Right lobe of liver (tissue), 6 donors: ENCODE measurements around the gene METRNL. TPM values are rescaled to one million over a fixed set of nuclear protein-coding genes. Genes with fewer than 3 reads are reported as not detected.

Experiments used
- ATAC-seq, 4 donors: fragments of 200-7000 bp; cut with Tn5 transposase; one replicate each; pipeline ENCODE4 v1.9.1; 2020; ENCODE audit warnings: mild to moderate bottlenecking in 4 of 4, moderate library complexity in 4 of 4
- DNase-seq, 3 donors: peaks; one replicate each; pipeline ENCODE4 v3.0.0-alpha.2; 2020
- H3K27ac ChIP-seq, 3 donors: fragments of 200-600 bp; one replicate each; pipeline ENCODE4 v1.8.0; 2022
- H3K27me3 ChIP-seq, 2 donors: fragments of 200-600 bp; one replicate each; pipeline ENCODE4 v1.8.0; 2022
- H3K36me3 ChIP-seq, 4 donors: fragments of 200-600 bp; sonication (generic) in 1 of 4; one replicate each; pipeline versions ENCODE4 v1.5.1 to v1.8.0; 2017 to 2022; ENCODE audit warnings: control low read depth in 1 of 4
- H3K4me1 ChIP-seq, 4 donors: fragments of 200-600 bp; sonication (generic) in 1 of 4; one replicate each; pipeline versions ENCODE4 v1.5.1 to v1.8.0; 2017 to 2022; ENCODE audit warnings: control low read depth in 1 of 4
- H3K4me3 ChIP-seq, 3 donors: fragments of 200-600 bp; one replicate each; pipeline ENCODE4 v1.8.0; 2022
- H3K9me3 ChIP-seq, 4 donors: fragments of 200-600 bp; sonication (generic) in 1 of 4; one replicate each; pipeline versions ENCODE4 v1.5.1 to v1.8.0; 2017 to 2022; ENCODE audit warnings: control low read depth in 1 of 4
- POLR2A ChIP-seq: fragments of 450-650 bp; IDR thresholded peaks from one replicate; pipeline ENCODE4 v1.6.1; 2017; ENCODE audit warnings: antibody characterized with exemption, mild to moderate bottlenecking
- WGBS: methylation state at CpG from one replicate; pipeline ENCODE4 v1.1.6; 2018; ENCODE audit warnings: low coverage, low lambda C conversion rate; ENCODE audit not compliant: insufficient coverage; ENCODE audit errors: missing lambda C conversion rate; 5-methylcytosine and 5-hydroxymethylcytosine counted together
- intact Hi-C, 2 donors: fragments of 100-400 bp; cut with DNase I; formaldehyde crosslinking; loops; one replicate each; pipeline versions ENCODE4 v1.11.2 to v1.14.1; 2022
- total RNA-seq, 6 experiments: library from RNA; depleted of rRNA in 2 of 6; stranded (reverse); fragments of >200 nt in 2 of 6; fragmentation: NEBNext Ultra II Directional in 3 of 6; extraction: Animal tissue kit (Norgen Biotek cat#: 25700) in 3 of 6; gene quantifications; one replicate each; pipeline versions ENCODE4 v1.1.0 to v1.2.4, GENCODE V29; 2016 to 2023
- TF ChIP-seq, protein P1 (sequence below), 4 donors: fragments of 200-600 bp in 3 of 4; fragments of 450-650 bp in 1 of 4; IDR thresholded peaks; one replicate each; pipeline versions ENCODE4 v1.5.1 to v1.8.0; 2016 to 2022; ENCODE audit warnings: antibody characterized with exemption in 4 of 4, mild to moderate bottlenecking in 2 of 4
- donor health status: DM: no; HTN: yes; CAD: no.
- donor health status: DM: no; HTN: no; CAD: no.
- donor health status: DM: no; HTN: no; CAD: no.
- donor health status: DM: no; HTN: yes; CAD: no.
- donor health status: DM: no; HTN: yes; CAD: no.

The METRNL gene
- total RNA-seq, 6 experiments from 2014 or later, result 2.3 to 18.6 (median 5.9) TPM

DNA sequence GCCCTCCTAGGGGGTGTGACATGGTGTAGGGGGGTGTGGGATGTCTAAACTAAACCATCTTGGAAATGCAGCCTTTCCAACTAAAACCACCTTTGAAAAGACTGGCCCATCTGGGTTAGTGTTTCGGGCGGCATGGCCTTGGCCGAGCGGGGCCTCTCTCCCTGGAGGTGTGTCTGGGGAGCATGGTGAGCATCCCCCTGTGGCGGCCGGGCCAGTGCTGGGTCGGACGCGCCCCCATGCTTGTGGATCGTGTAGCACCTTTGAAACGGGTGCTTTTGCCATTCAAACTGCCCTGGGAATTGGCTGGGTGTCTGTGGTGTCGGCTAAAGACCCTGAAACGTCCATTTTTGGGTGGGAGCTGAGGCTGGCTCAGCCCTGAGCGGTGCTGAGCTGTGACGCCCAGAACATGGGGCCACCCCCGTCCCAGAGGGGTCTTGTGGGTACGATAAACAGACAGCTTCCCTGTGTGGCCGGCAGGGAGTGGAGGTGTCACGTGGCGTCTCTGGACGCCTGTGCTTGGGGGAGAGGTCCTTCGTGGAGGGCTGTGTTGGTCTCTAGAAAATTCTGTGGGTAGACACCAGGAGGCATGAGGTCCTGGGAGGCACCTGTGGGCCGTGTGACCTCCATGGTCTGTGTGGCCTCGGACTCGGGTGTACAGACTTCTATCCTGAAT lies 6.3 kb downstream of the METRNL start:
- Histone ChIP-seq H3K27me3 (peaks cover 0 to 6% of the 10 kb centered on the region in 2 donors), H3K4me1 (no peaks in the 10 kb centered on the region), H3K9me3 (no peaks in the 10 kb centered on the region), H3K4me3 (no peak overlapping the region), H3K36me3 (no peaks in the 10 kb centered on the region), H3K27ac (no peak overlapping the region)
- no peak for DNase-seq
- intact Hi-C loops, result no loop called here
- ATAC-seq, result no peak
- 91% methylated on average over 6 of the region's 25 CpGs for WGBS
- TF ChIP-seq, protein P1, sequence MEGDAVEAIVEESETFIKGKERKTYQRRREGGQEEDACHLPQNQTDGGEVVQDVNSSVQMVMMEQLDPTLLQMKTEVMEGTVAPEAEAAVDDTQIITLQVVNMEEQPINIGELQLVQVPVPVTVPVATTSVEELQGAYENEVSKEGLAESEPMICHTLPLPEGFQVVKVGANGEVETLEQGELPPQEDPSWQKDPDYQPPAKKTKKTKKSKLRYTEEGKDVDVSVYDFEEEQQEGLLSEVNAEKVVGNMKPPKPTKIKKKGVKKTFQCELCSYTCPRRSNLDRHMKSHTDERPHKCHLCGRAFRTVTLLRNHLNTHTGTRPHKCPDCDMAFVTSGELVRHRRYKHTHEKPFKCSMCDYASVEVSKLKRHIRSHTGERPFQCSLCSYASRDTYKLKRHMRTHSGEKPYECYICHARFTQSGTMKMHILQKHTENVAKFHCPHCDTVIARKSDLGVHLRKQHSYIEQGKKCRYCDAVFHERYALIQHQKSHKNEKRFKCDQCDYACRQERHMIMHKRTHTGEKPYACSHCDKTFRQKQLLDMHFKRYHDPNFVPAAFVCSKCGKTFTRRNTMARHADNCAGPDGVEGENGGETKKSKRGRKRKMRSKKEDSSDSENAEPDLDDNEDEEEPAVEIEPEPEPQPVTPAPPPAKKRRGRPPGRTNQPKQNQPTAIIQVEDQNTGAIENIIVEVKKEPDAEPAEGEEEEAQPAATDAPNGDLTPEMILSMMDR (IDR thresholded peaks at IDR 0.05), result no peak
- TF ChIP-seq POLR2A, result no peak

DNA sequence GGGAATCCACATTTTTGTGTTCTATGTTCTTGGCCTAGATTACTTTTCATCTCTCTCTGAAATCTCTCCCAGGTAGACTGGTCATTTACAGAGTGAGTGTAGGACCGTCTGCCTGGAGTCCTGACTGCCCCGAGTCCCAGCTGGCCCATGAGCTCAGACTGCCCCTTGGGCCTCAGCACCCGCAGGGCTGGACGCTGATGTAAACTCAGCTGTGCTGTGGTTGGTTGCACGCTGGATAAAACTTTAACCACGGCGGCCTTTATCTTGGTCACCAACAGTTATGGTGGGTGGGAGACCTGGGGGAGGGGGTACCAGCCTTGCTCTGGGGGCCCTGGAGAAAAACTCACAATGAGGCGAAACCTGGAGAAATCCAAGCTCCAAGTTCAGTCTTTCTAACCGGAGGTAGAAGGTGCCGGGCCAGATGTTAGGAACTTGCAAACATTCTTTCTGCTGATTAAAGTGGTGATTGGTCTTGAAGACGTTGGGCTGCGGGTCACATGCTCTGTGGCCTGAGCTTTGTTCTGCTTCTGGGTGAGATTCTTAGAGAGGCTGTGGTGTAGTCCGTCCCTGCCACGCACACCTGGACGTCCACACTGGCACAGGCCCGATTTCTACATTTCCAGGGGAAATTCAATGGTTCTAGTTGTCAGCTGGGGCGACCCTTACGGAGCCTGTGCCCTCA lies 6.9 kb downstream of the METRNL start:
- no peaks in the 10 kb centered on the region for H3K36me3 ChIP-seq
- no peak overlapping the region for H3K4me3 ChIP-seq
- H3K4me1 ChIP-seq, result no peaks in the 10 kb centered on the region
- H3K27me3 ChIP-seq, result peaks cover 0 to under 1% of the 10 kb centered on the region in 2 donors
- no peak for TF ChIP-seq POLR2A
- TF ChIP-seq, protein P1 (IDR thresholded peaks at IDR 0.05), result no peak
- DNase-seq, result no peak
- intact Hi-C loops, result no loop called here
- no peaks in the 10 kb centered on the region for H3K9me3 ChIP-seq
- 69% methylated on average over 8 of the region's 18 CpGs for WGBS
- no peak for ATAC-seq
- no peak overlapping the region for H3K27ac ChIP-seq

DNA sequence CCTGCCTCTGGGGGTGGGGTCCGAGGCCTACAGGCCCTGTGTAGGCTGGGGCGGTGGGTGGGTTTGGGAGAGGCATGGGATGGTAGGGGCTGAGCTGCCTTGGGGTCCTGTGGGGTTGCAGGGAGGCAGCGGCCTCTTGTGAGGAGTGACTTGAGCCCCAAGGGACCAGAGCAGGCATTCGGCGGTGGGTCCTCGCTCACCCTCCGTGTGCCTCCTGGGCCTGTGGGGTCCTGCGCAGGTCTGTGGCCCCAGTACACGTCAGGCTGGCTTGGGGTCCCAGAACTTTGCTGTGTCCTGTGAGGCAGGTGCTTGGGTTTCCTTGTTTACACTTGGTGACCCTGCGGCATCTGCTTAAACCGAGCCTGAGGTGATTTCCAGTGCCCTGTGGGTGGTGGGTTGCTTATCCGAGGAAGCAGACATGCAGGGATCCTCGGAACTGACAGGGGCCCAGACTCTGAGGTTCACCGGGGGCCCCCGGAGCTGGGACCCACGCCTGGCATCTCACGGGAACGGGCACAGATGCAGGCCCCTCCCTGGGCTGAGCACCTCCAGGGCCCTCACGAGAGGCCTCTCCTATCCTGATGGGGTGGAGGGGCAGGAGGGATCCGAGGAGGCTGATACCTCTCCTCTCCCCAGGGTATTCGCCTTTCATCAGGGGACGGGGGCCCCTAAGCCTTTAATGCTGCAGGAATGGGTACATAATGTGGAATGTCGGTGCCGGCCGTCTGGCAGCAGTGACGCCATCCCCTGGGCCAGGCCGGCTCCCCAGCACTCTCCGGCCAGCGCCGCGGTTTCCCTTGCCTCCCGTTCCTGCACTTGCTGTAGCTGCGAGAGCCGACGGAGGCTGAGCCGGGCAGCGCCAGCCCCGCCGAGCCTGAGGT lies 7.7 kb downstream of the METRNL start:
- no peaks in the 10 kb centered on the region for H3K9me3 ChIP-seq
- no peaks in the 10 kb centered on the region for H3K36me3 ChIP-seq
- ATAC-seq, result no peak
- H3K27ac ChIP-seq, result no peak overlapping the region
- intact Hi-C loops, result no loop called here
- H3K27me3 ChIP-seq, result no peaks in the 10 kb centered on the region
- WGBS, result no CpG with 5 or more reads among the region's 39 CpGs
- no peak for TF ChIP-seq POLR2A
- TF ChIP-seq, protein P1 (IDR thresholded peaks at IDR 0.05), result no peak
- no peaks in the 10 kb centered on the region for H3K4me1 ChIP-seq
- H3K4me3 ChIP-seq, result no peak overlapping the region
- no peak for DNase-seq

DNA sequence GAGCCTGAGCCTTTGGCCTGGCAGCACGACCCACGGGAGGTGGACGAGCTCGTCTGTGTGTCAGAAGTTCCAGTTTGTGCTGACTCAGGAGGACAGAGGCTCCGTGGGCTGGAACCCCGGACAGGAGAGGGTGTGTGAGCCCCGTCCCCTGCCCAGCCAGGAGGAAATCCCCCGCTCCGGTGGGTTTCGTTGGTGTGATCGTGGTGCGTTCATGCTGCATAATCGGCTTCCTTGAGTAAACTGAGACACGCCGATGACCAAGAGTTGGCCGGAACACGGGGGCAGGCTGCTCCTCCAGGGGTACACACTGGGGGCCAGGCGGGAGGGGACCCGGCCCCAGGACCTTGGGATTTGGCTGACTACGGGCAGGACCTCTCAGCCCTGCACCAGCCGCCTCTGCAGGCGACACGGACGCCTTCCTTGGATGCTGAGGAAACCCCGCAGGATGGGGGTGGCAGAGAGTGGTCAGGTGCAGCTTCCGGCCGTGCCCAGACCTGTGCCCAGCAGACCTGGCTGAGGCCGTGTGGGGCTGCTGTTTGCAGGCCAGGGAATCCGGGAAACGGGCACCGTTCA lies 8.5 kb downstream of the METRNL start:
- intact Hi-C loops, result no loop called here
- H3K4me3 ChIP-seq, result no peak overlapping the region
- no peak for TF ChIP-seq POLR2A
- TF ChIP-seq, protein P1 (IDR thresholded peaks at IDR 0.05), result no peak
- ATAC-seq, result no peak
- H3K36me3 ChIP-seq, result no peaks in the 10 kb centered on the region
- no peaks in the 10 kb centered on the region for H3K9me3 ChIP-seq
- no peaks in the 10 kb centered on the region for H3K4me1 ChIP-seq
- WGBS, result no CpG with 5 or more reads among the region's 31 CpGs
- no peak for DNase-seq
- no peak overlapping the region for H3K27ac ChIP-seq
- no peaks in the 10 kb centered on the region for H3K27me3 ChIP-seq
